Measurements from ENCODE around the gene SLFN12. TPM values are rescaled to one million over a fixed set of nuclear protein-coding genes. Genes with fewer than 3 reads are reported as not detected.

SLFN12 gene
- total RNA-seq = 1 to 10 TPM; 7.4 to 7.9 TPM
- polyA plus RNA-seq = 2.5 TPM

DNA sequence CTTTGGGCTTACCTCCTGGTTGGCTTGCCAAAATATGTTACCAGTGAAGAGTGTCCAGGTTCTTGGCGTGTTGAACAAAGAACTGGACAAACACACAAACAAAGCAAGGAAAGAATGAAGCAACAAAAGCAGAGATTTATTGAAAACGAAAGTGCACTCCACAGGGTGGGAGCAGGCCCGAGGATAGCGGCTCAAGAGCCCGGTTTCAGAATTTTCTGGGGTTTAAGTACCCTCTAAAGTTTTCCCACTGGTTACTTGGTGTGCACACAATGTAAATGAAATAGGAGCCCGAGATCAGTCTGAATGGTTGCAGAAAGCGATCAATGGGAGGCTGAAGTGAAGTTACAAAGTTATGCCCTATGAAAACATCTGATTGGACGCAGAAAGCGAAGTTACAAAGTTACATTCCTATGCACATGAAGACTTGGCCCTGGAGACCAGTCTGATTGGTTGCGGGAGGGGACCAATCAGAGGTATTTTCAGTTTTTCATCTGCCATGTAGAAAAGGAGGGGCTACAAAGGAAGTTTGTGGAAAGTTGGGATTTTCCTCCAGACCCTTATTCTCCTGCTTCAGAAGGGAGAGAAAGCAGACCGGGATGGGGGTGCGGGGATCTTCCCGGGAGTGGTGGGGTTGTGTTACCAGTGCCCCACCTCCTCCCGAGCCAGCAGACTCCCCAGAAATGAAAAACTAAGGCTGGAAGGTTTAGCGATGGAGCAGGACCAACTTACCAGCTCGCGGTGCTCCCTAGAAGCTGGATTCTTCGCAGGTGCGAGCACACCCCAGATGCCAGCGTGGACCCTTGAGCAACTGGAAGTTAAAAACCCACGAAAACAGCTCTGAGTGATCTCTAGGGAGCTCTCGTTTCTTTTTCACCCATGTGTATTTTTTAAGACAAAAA is at the start of gene SLFN12:
SLFN12 (minus strand) TSS at position 325 of the 899 bp plus-strand sequence. CDS start 9,472 bp downstream, outside the sequence.
- Mint-ChIP-seq H3K4me1 (peaks cover 48 to 62% (median 60%) of the 10 kb centered on the region in 3 donors), H3K4me3 (peak within 1 kb of the TSS; percentile 93 to 100 (median 96)), H3K27ac (peak within 1 kb of the TSS; percentile 87 to 100 (median 95)), H3K36me3 (peaks cover 0 to 13% (median 0%) of the 10 kb centered on the region in 3 donors), H3K9me3 (no peaks in the 10 kb centered on the region), H3K27me3 (peaks cover 0 to 2% of the 10 kb centered on the region in 2 donors)
- Histone ChIP-seq H3K9me3 (ENCODE audit: low read length) (no peaks in the 10 kb centered on the region), H3K4me1 (ENCODE audit: insufficient read depth, low read length) (peaks cover 37% of the 10 kb centered on the region), H3K4me3 (ENCODE audit: low read length) (peak within 1 kb of the TSS; percentile 87), H3K36me3 (ENCODE audit: insufficient read depth, low read length) (no peaks in the 10 kb centered on the region), H3K27me3 (ENCODE audit: insufficient read depth, low read length, poor library complexity, severe bottlenecking) (no peaks in the 10 kb centered on the region), H3K27ac (ENCODE audit: low read depth, low read length) (peak within 1 kb of the TSS; percentile 44)
- CTCF ChIA-PET = interaction anchor here (1.5 to 1.7 kb wide), 4 partner anchors 35 to 120 kb away, joined by 4 to 9 read pairs (median 6); no protein-coding TSS in a partner anchor
- POLR2A ChIA-PET = interaction anchor here (1.0 to 2.0 kb wide), 2 partner anchors 15 to 55 kb away, joined by 4 to 15 read pairs; no protein-coding TSS in a partner anchor
- peak; percentile 20 to 73 (median 68) for DNase-seq

- H3K9me3 Mint-ChIP-seq = no peaks in the 10 kb centered on the region
- ChIA-PET POLR2A (no interaction called here), CTCF (interaction anchor here (2.0 kb wide), 1 partner anchor 11 kb away, joined by 5 read pairs; no protein-coding TSS in a partner anchor)
- H3K4me1 ChIP-seq (ENCODE audit: insufficient read depth, low read length) = peaks cover 4% of the 10 kb centered on the region
- peaks cover 43 to 88% (median 51%) of the 10 kb centered on the region in 3 donors for H3K36me3 Mint-ChIP-seq
- H3K27ac ChIP-seq (ENCODE audit: low read depth, low read length) = no peak overlapping the region
- no peaks in the 10 kb centered on the region for H3K9me3 ChIP-seq (ENCODE audit: low read length)
- H3K4me1 Mint-ChIP-seq = peaks cover 63 to 86% (median 67%) of the 10 kb centered on the region in 3 donors
- no peaks in the 10 kb centered on the region for H3K27me3 Mint-ChIP-seq
- DNase-seq = no peak
- H3K4me3 Mint-ChIP-seq = peak overlapping the region in 1 of 7 donors; percentile 3
- no peaks in the 10 kb centered on the region for H3K27me3 ChIP-seq (ENCODE audit: insufficient read depth, low read length, poor library complexity, severe bottlenecking)
- H3K4me3 ChIP-seq (ENCODE audit: low read length) = no peak overlapping the region
- peak overlapping the region in 5 of 8 donors; percentile 7 to 91 (median 52) for H3K27ac Mint-ChIP-seq
- peaks cover 15% of the 10 kb centered on the region for H3K36me3 ChIP-seq (ENCODE audit: insufficient read depth, low read length)
Measured at GRCh38 chr17:35479271-35479670, 47.0 kb upstream of the SLFN12 start.

GRCh38 chr17:35477248-35477647 is 44.9 kb upstream of the SLFN12 start:
- Mint-ChIP-seq H3K36me3 (peaks cover 48 to 87% (median 55%) of the 10 kb centered on the region in 3 donors), H3K27me3 (no peaks in the 10 kb centered on the region), H3K4me3 (no peak overlapping the region), H3K9me3 (peaks cover 0 to 2% (median 0%) of the 10 kb centered on the region in 5 donors), H3K4me1 (peaks cover 50 to 81% (median 61%) of the 10 kb centered on the region in 3 donors), H3K27ac (peak overlapping the region in 6 of 8 donors; percentile 9 to 91 (median 60))
- no peaks in the 10 kb centered on the region for H3K27me3 ChIP-seq (ENCODE audit: insufficient read depth, low read length, poor library complexity, severe bottlenecking)
- DNase-seq = no peak
- POLR2A ChIA-PET = no interaction called here
- H3K9me3 ChIP-seq (ENCODE audit: low read length) = no peaks in the 10 kb centered on the region
- H3K4me1 ChIP-seq (ENCODE audit: insufficient read depth, low read length) = peaks cover 4% of the 10 kb centered on the region
- H3K36me3 ChIP-seq (ENCODE audit: insufficient read depth, low read length) = peaks cover 17% of the 10 kb centered on the region
- no peak overlapping the region for H3K4me3 ChIP-seq (ENCODE audit: low read length)
- H3K27ac ChIP-seq (ENCODE audit: low read depth, low read length) = no peak overlapping the region
- CTCF ChIA-PET = no interaction called here

DNA sequence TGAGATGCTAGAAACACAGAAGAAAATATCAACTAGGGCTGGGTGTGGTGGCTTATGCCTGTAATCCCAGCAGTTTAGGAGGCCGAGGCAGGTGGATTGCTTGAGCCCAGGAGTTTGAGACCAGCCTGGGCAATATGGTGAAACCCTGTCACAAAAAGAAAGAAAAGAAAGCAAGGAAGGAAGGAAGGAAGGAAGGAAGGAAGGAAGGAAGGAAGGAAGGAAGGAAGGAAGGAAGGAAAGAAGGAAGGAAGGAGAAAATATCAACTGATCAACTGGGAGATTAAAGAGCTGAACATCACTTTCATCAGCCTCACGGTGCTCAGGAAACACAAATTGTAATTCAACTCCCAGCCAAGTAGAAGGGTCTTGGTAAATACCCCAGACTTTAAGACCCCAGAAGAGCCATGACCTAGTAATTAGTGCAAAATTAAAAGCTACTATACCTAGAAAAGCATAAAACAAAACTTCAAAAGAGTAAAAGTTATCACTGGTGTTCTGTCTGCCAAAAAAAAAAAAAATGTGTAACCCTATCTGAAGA is 44.1 kb upstream of the SLFN12 start:
- Histone ChIP-seq H3K27ac (ENCODE audit: low read depth, low read length) (no peak overlapping the region), H3K4me3 (ENCODE audit: low read length) (no peak overlapping the region), H3K36me3 (ENCODE audit: insufficient read depth, low read length) (peaks cover 17% of the 10 kb centered on the region), H3K9me3 (ENCODE audit: low read length) (no peaks in the 10 kb centered on the region), H3K27me3 (ENCODE audit: insufficient read depth, low read length, poor library complexity, severe bottlenecking) (no peaks in the 10 kb centered on the region), H3K4me1 (ENCODE audit: insufficient read depth, low read length) (peaks cover 4% of the 10 kb centered on the region)
- POLR2A ChIA-PET = no interaction called here
- DNase-seq = no peak
- CTCF ChIA-PET = interaction anchor here (2.2 kb wide), 1 partner anchor 11 kb away, joined by 6 read pairs; no protein-coding TSS in a partner anchor
- Mint-ChIP-seq H3K4me1 (peaks cover 54 to 79% (median 62%) of the 10 kb centered on the region in 3 donors), H3K4me3 (peak overlapping the region in 1 of 7 donors; percentile 48), H3K27ac (peak overlapping the region; percentile 33 to 91 (median 73)), H3K9me3 (peaks cover 0 to 6% (median 0%) of the 10 kb centered on the region in 5 donors), H3K27me3 (no peaks in the 10 kb centered on the region), H3K36me3 (peaks cover 48 to 85% (median 57%) of the 10 kb centered on the region in 3 donors)

DNA sequence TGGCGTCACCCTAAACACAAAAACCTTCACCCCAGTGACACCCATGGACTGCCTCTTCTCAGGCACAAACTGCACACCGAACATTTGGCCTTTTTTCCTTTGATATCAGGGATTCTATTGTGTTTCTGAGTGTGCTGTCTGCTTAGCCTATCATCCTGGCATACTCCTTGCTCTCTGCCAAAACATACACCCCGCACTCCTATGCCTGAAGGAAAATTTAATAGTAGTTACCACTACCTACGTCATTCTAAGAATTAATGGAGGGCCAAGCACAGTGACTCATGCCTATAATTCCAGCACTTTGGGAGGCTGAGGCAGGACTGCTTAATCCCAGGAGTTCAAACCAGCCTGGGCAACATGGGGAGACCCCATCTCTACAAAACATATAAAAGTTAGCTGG is 36.2 kb upstream of the SLFN12 start:
- DNase-seq = no peak
- ChIA-PET POLR2A (interaction anchor here (0.7 kb wide), 1 partner anchor 95 kb away, joined by 3 read pairs; no protein-coding TSS in a partner anchor), CTCF (interaction anchor here (1.2 to 2.4 kb wide), 8 partner anchors 10 to 226 kb away, joined by 3 to 7 read pairs (median 5); partner anchors contain the start of genes SLFN13 and SLFN5)
- Histone ChIP-seq H3K9me3 (ENCODE audit: low read length) (peaks cover 7% of the 10 kb centered on the region), H3K4me1 (ENCODE audit: insufficient read depth, low read length) (peaks cover 22% of the 10 kb centered on the region), H3K27ac (ENCODE audit: low read depth, low read length) (no peak overlapping the region), H3K27me3 (ENCODE audit: insufficient read depth, low read length, poor library complexity, severe bottlenecking) (no peaks in the 10 kb centered on the region), H3K36me3 (ENCODE audit: insufficient read depth, low read length) (no peaks in the 10 kb centered on the region), H3K4me3 (ENCODE audit: low read length) (no peak overlapping the region)
- H3K9me3 Mint-ChIP-seq = peaks cover 0 to 8% (median 5%) of the 10 kb centered on the region in 5 donors
- H3K27me3 Mint-ChIP-seq = no peaks in the 10 kb centered on the region
- H3K27ac Mint-ChIP-seq = peak overlapping the region; percentile 83 to 96 (median 89)
- H3K36me3 Mint-ChIP-seq = peaks cover 8 to 35% (median 29%) of the 10 kb centered on the region in 3 donors
- H3K4me3 Mint-ChIP-seq = peak overlapping the region in 6 of 7 donors; percentile 32 to 72 (median 58)
- H3K4me1 Mint-ChIP-seq = peaks cover 55 to 72% (median 66%) of the 10 kb centered on the region in 3 donors

- Mint-ChIP-seq H3K36me3 (peaks cover 5 to 28% (median 24%) of the 10 kb centered on the region in 3 donors), H3K4me3 (peak overlapping the region in 6 of 7 donors; percentile 48 to 89 (median 68)), H3K4me1 (peaks cover 55 to 75% (median 63%) of the 10 kb centered on the region in 3 donors), H3K27me3 (no peaks in the 10 kb centered on the region), H3K27ac (peak overlapping the region; percentile 83 to 96 (median 89)), H3K9me3 (peaks cover 0 to 8% (median 5%) of the 10 kb centered on the region in 5 donors)
- H3K36me3 ChIP-seq (ENCODE audit: insufficient read depth, low read length) = no peaks in the 10 kb centered on the region
- peak in 3 of 5 donors; percentile 34 to 62 (median 59) for DNase-seq
- POLR2A ChIA-PET = interaction anchor here (0.7 to 1.4 kb wide), 2 partner anchors 94 to 154 kb away, joined by 3 to 4 read pairs; no protein-coding TSS in a partner anchor
- peaks cover 7% of the 10 kb centered on the region for H3K9me3 ChIP-seq (ENCODE audit: low read length)
- peaks cover 22% of the 10 kb centered on the region for H3K4me1 ChIP-seq (ENCODE audit: insufficient read depth, low read length)
- CTCF ChIA-PET = interaction anchor here (0.6 to 2.4 kb wide), 9 partner anchors 10 to 225 kb away, joined by 3 to 7 read pairs (median 5); partner anchors contain the start of genes SLFN13 and SLFN5
- H3K4me3 ChIP-seq (ENCODE audit: low read length) = no peak overlapping the region
- H3K27me3 ChIP-seq (ENCODE audit: insufficient read depth, low read length, poor library complexity, severe bottlenecking) = no peaks in the 10 kb centered on the region
- H3K27ac ChIP-seq (ENCODE audit: low read depth, low read length) = no peak overlapping the region
Measured at GRCh38 chr17:35467824-35468223, 35.5 kb upstream of the SLFN12 start.

DNA sequence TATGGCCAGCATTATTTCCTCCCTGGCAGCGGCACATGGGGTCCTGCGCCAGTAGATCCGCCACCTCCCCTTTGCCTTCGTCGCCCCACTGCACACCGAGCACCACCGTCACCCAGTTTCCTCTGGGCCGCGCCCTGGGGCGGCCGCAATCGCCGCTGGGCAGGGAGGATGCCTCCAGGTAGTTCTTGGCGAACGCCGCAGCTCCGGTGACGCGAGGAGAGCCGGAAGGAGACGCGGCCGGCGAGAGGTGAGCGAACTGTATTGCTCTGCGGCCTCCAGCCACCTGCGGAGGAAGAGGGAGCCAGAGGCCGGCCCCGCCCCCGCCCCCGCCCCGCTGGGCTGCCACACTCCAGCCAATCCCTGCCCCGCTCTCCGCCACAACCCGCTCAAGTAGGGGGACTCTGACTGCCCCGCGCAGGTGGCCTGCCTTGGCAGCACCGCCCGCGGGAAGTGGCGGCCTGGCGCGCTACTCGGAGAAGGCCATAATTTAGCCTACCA is 28.1 kb upstream of the SLFN12 start:
- Mint-ChIP-seq H3K4me1 (peaks cover 24 to 37% (median 37%) of the 10 kb centered on the region in 3 donors), H3K9me3 (peaks cover 0 to 13% (median 4%) of the 10 kb centered on the region in 5 donors), H3K27ac (peak overlapping the region; percentile 89 to 99 (median 96)), H3K4me3 (peak overlapping the region; percentile 53 to 88 (median 80)), H3K27me3 (no peaks in the 10 kb centered on the region), H3K36me3 (peaks cover 3 to 19% (median 16%) of the 10 kb centered on the region in 3 donors)
- H3K4me1 ChIP-seq (ENCODE audit: insufficient read depth, low read length) = peaks cover 7% of the 10 kb centered on the region
- peaks cover 4% of the 10 kb centered on the region for H3K36me3 ChIP-seq (ENCODE audit: insufficient read depth, low read length)
- H3K9me3 ChIP-seq (ENCODE audit: low read length) = no peaks in the 10 kb centered on the region
- no peak overlapping the region for H3K4me3 ChIP-seq (ENCODE audit: low read length)
- peak overlapping the region; percentile 5 for H3K27ac ChIP-seq (ENCODE audit: low read depth, low read length)
- CTCF ChIA-PET = interaction anchor here (0.8 to 1.2 kb wide), 3 partner anchors 12 to 74 kb away, joined by 3 to 4 read pairs (median 4); partner anchors contain the start of gene SLFN13
- POLR2A ChIA-PET = interaction anchor here (0.5 to 0.6 kb wide), 2 partner anchors 85 to 1627 kb away, joined by 3 read pairs; no protein-coding TSS in a partner anchor
- no peaks in the 10 kb centered on the region for H3K27me3 ChIP-seq (ENCODE audit: insufficient read depth, low read length, poor library complexity, severe bottlenecking)
- peak; percentile 52 to 86 (median 73) for DNase-seq

All from CD8-positive, alpha-beta memory T cell (primary cell).